Endothelial cell of umbilical vein (primary cell): ENCODE results near the gene SGCE. TPM values are rescaled to one million over a fixed set of nuclear protein-coding genes. Genes with fewer than 3 reads are reported as not detected.

Experiments used
- BruUV-seq: library from RNA; stranded (reverse); fragments of 400-500 nt; replicated peaks from 2 replicates; lab custom pipeline; 2021; lab: Mats Ljungman, UMichigan
- CTCF ChIA-PET: fragments of 300-600, 350-600 bp; sonication (Branson Sonifier 250); formaldehyde crosslinking; loops from one replicate; lab custom pipeline; 2021; ENCODE audit warnings: antibody characterized with exemption, inconsistent platforms; lab: Charles Lee
- POLR2A ChIA-PET: fragments of 300-600, 350-600 bp; sonication (Branson Sonifier 250); formaldehyde crosslinking; loops from one replicate; lab custom pipeline; 2021; ENCODE audit warnings: antibody characterized with exemption, inconsistent platforms; lab: Charles Lee
- DNase-seq: peaks from one replicate; pipeline ENCODE4 v3.0.0-alpha.2; 2011; ENCODE audit warnings: low read depth, low spot score
- FAIRE-seq: peaks from 2 replicates; lab custom pipeline; 2011; peaks lifted over from hg19 to GRCh38; lab: Jason Lieb, UNC
- H2AFZ ChIP-seq: 2 replicates; pipeline ENCODE4 v1.6.0; 2012; ENCODE audit warnings: low read depth, low read length, control low read depth, inconsistent platforms
- H3K27ac ChIP-seq: 2 replicates; pipeline ENCODE4 v1.5.1; 2011; ENCODE audit warnings: low read depth, mild to moderate bottlenecking, control low read depth, low read length, moderate library complexity; ENCODE audit not compliant: insufficient read depth
- H3K27me3 ChIP-seq, 2 experiments: 2 replicates each; pipeline versions ENCODE4 v1.6.0 to v1.6.1; 2011; ENCODE audit warnings: low read length in 2 of 2, mixed read lengths in 1 of 2; ENCODE audit not compliant: control insufficient read depth in 2 of 2, insufficient read depth in 2 of 2
- H3K36me3 ChIP-seq, 2 experiments: 2 replicates in 1 of 2; 3 replicates in 1 of 2; pipeline ENCODE4 v1.5.1; 2011; ENCODE audit warnings: low read length in 2 of 2, mild to moderate bottlenecking in 1 of 2, moderate library complexity in 1 of 2; ENCODE audit not compliant: control insufficient read depth in 2 of 2, insufficient read depth in 2 of 2; ENCODE audit errors: extremely low read depth in 1 of 2
- H3K4me1 ChIP-seq: 3 replicates; pipeline ENCODE4 v1.5.1; 2011; ENCODE audit warnings: mild to moderate bottlenecking, low read length; ENCODE audit not compliant: control insufficient read depth, insufficient read depth; ENCODE audit errors: extremely low read depth
- H3K4me2 ChIP-seq: 2 replicates; pipeline ENCODE4 v1.6.1; 2011; ENCODE audit warnings: low read length, control low read depth, mixed read lengths; ENCODE audit not compliant: insufficient read depth
- H3K4me3 ChIP-seq, 3 experiments: fragments of 200-600 bp in 1 of 3; sonication (generic), shearing (Covaris generic) in 1 of 3; replicated peaks in 1 of 3; 2 replicates each; pipeline ENCODE4 v1.5.1; 2011 to 2016; ENCODE audit warnings: control low read depth in 3 of 3, low read length in 3 of 3, mild to moderate bottlenecking in 2 of 3, inconsistent platforms in 1 of 3, low read depth in 1 of 3, moderate library complexity in 1 of 3; ENCODE audit not compliant: insufficient read depth in 1 of 3
- H3K79me2 ChIP-seq: 2 replicates; pipeline ENCODE4 v1.6.0; 2012; ENCODE audit warnings: low read length, inconsistent platforms; ENCODE audit not compliant: control insufficient read depth, insufficient read depth
- H3K9ac ChIP-seq: replicated peaks from 2 replicates; pipeline ENCODE3; 2011; ENCODE audit warnings: low read length, control low read depth; ENCODE audit not compliant: insufficient read depth; ENCODE audit errors: extremely low read depth
- H3K9me1 ChIP-seq: replicated peaks from 3 replicates; pipeline ENCODE4 v1.6.0; 2011; ENCODE audit warnings: mild to moderate bottlenecking, low read length; ENCODE audit not compliant: control insufficient read depth, insufficient read depth; ENCODE audit errors: extremely low read depth
- H3K9me3 ChIP-seq: replicated peaks from 2 replicates; pipeline ENCODE4 v1.5.1; 2012; ENCODE audit warnings: low read length, inconsistent platforms; ENCODE audit not compliant: control insufficient read depth, insufficient read depth
- H4K20me1 ChIP-seq: replicated peaks from 2 replicates; pipeline ENCODE3; 2011; ENCODE audit warnings: mild to moderate bottlenecking, low read length; ENCODE audit not compliant: control insufficient read depth, insufficient read depth; ENCODE audit errors: extremely low read depth
- EZH2 ChIP-seq: IDR thresholded peaks from 2 replicates; pipeline ENCODE4 v1.6.1; 2012; ENCODE audit warnings: borderline replicate concordance, low read depth, mild to moderate bottlenecking, moderate library complexity, low read length, inconsistent platforms; ENCODE audit not compliant: severe bottlenecking
- FOS ChIP-seq: IDR thresholded peaks from 2 replicates; pipeline ENCODE4 v1.6.1; 2011; ENCODE audit warnings: mild to moderate bottlenecking, low read length, moderate library complexity, borderline replicate concordance; ENCODE audit not compliant: insufficient read depth
- GATA2 ChIP-seq: IDR thresholded peaks from 2 replicates; pipeline ENCODE4 v1.7.0; 2011; ENCODE audit warnings: low read depth, mild to moderate bottlenecking, moderate library complexity, mixed read lengths, low read length; ENCODE audit not compliant: insufficient read length, insufficient read depth
- JUN ChIP-seq: IDR thresholded peaks from 2 replicates; pipeline ENCODE4 v1.6.1; 2011; ENCODE audit warnings: borderline replicate concordance, low read depth; ENCODE audit not compliant: insufficient read length, insufficient read depth
- MAX ChIP-seq: IDR thresholded peaks from 2 replicates; pipeline ENCODE4 v1.6.1; 2011; ENCODE audit not compliant: insufficient read depth, insufficient read length
- MYC ChIP-seq: IDR thresholded peaks from one replicate; pipeline ENCODE4 v1.6.1; 2011; ENCODE audit warnings: mild to moderate bottlenecking, low read depth, low read length
- POLR2A ChIP-seq: IDR thresholded peaks from 2 replicates; pipeline ENCODE4 v1.6.1; 2012; ENCODE audit warnings: low read depth, mild to moderate bottlenecking, control low read depth, low read length
- POLR2AphosphoS5 ChIP-seq: IDR thresholded peaks from 2 replicates; pipeline ENCODE4 v1.6.1; 2012; ENCODE audit warnings: low read depth, mild to moderate bottlenecking, control low read depth, low read length, moderate library complexity; ENCODE audit not compliant: insufficient read depth
- dilution Hi-C: fragments of 300-500 bp; cut with MboI; formaldehyde crosslinking; loops from one replicate; pipeline ENCODE4 v1.15.0; 2019; ENCODE audit warnings: low sequenced_read_pairs; ENCODE audit not compliant: extremely low pct_ligation_motif_present
- intact Hi-C: fragments of 100-400 bp; cut with micrococcal nuclease; formaldehyde crosslinking; loops from one replicate; pipeline ENCODE4 v1.10.0; 2022
- polyA plus RNA-seq, 4 experiments: library from polyadenylated mRNA; depleted of rRNA in 3 of 4; stranded (reverse) in 3 of 4; unstranded in 1 of 4; fragments of >200 nt; gene quantifications; 2 replicates each; pipeline versions ENCODE4 v1.2.1 to v1.2.3, GENCODE V29; 2011 to 2012; ENCODE audit warnings: missing spikeins in 1 of 4
- total RNA-seq: library from RNA; stranded (reverse); gene quantifications from 2 replicates; pipeline ENCODE4 v1.2.3, GENCODE V29; 2021
- TF ChIP-seq, protein P1 (sequence below), 2 donors: IDR thresholded peaks; 1 replicate in 1 of 2; 2 replicates in 1 of 2; pipeline ENCODE4 v1.5.1; 2011; ENCODE audit warnings: low read length in 2 of 2, mild to moderate bottlenecking in 2 of 2, moderate library complexity in 2 of 2, control low read depth in 1 of 2, inconsistent platforms in 1 of 2, low read depth in 1 of 2; ENCODE audit not compliant: insufficient read depth in 1 of 2; ENCODE audit errors: extremely low read depth in 1 of 2

Gene SGCE
- total and polyA plus RNA-seq, 2 donors (not counting 3 experiments of a cell fraction or from before 2014, with no cell fraction given), result 46.8 to 53.3 TPM

- Histone ChIP-seq H3K36me3 (no peaks in the 10 kb centered on the region), H2AFZ (no peak overlapping the region), H3K9me1 (no peaks in the 10 kb centered on the region), H3K27me3 (no peaks in the 10 kb centered on the region), H3K4me1 (peaks cover 2% of the 10 kb centered on the region), H3K79me2 (no peaks in the 10 kb centered on the region), H3K27ac (no peak overlapping the region), H3K9ac (no peak overlapping the region), H4K20me1 (no peaks in the 10 kb centered on the region), H3K4me2 (no peak overlapping the region), H3K9me3 (no peaks in the 10 kb centered on the region), H3K4me3 (no peak overlapping the region)
- dilution Hi-C loops (no loop called here), intact Hi-C loops (no loop called here)
- FAIRE-seq (no peak), DNase-seq (no peak)
- POLR2A ChIA-PET, result no interaction called here
- no TSS peak for BruUV-seq
- CTCF ChIA-PET, result interaction anchor here (0.6 kb wide), 1 partner anchor 878 kb away, joined by 4 read pairs; no protein-coding TSS in a partner anchor
- TF ChIP-seq MYC (no peak), FOS (no peak), POLR2A (no peak), JUN (no peak), POLR2AphosphoS5 (no peak), MAX (no peak), GATA2 (no peak), EZH2 (no peak)
- TF ChIP-seq, protein P1, sequence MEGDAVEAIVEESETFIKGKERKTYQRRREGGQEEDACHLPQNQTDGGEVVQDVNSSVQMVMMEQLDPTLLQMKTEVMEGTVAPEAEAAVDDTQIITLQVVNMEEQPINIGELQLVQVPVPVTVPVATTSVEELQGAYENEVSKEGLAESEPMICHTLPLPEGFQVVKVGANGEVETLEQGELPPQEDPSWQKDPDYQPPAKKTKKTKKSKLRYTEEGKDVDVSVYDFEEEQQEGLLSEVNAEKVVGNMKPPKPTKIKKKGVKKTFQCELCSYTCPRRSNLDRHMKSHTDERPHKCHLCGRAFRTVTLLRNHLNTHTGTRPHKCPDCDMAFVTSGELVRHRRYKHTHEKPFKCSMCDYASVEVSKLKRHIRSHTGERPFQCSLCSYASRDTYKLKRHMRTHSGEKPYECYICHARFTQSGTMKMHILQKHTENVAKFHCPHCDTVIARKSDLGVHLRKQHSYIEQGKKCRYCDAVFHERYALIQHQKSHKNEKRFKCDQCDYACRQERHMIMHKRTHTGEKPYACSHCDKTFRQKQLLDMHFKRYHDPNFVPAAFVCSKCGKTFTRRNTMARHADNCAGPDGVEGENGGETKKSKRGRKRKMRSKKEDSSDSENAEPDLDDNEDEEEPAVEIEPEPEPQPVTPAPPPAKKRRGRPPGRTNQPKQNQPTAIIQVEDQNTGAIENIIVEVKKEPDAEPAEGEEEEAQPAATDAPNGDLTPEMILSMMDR (IDR thresholded peaks at IDR 0.05; ENCODE audit: extremely low read depth in 1 of 2, insufficient read depth in 1 of 2, low read depth in 1 of 2, low read length in 2 of 2), result no peak
These were observed 98.7 kb downstream of the SGCE start for GRCh38 chr7:94557215-94557614.
